NCI-H1694 (cell line): Measurements from ENCODE around the gene BCS1L.
A peak's percentile ranks its signal among the peaks of the same experiment; 100 is the strongest.

Experiments used
- DNase-seq: peaks from one replicate; lab custom pipeline; 2025; lab: John Stamatoyannopoulos, UW

BCS1L gene, protein sequence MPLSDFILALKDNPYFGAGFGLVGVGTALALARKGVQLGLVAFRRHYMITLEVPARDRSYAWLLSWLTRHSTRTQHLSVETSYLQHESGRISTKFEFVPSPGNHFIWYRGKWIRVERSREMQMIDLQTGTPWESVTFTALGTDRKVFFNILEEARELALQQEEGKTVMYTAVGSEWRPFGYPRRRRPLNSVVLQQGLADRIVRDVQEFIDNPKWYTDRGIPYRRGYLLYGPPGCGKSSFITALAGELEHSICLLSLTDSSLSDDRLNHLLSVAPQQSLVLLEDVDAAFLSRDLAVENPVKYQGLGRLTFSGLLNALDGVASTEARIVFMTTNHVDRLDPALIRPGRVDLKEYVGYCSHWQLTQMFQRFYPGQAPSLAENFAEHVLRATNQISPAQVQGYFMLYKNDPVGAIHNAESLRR

DNA sequence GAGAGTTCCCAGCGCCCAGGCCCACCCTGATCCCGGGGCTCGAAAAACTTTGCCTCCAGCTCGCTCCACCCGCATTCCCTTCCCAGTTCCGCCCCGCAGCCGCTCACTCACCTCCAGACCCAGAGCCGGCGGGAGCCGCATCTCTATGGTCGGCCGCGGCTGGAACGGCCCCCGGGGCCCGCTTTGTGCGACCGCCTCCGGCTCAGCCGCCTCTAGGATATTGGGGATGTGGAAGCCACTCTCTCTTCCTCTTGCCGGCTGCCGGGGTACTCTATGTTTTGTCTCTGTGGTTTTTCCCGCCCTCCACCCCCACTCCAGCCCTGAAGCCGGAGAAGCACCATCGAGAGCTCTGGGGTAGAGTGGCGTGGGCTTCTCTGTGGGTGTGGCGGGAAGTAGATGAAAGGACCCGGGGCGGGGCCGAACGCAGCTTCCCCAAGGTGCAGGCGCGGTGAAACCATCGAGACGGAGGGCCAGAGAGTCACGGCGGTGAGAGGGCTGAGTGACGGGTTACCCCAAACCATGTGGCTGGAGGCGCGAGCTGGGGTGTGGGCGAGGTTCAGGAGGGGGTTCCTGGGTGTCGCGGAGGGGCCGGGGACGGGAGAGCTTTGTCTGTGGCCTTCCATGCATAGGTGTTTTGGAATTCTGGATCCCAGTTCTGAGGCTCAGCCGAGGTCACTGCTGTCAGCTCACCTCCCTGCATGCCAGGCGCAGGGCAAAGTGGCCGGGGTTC lies at the start of gene BCS1L, which contains the start of gene ZNF142:
BCS1L (plus strand) TSS at position 426 of the 730 bp plus-strand sequence. CDS start 1,305 bp downstream, outside the sequence.
ZNF142 (minus strand) TSS at position 366 of the 730 bp plus-strand sequence. CDS start 3,194 bp downstream, outside the sequence.
- peak; percentile 91 for DNase-seq

GRCh38 chr2:218615868-218616315 lies 43.6 kb upstream of the BCS1L start:
- no peak for DNase-seq

DNA sequence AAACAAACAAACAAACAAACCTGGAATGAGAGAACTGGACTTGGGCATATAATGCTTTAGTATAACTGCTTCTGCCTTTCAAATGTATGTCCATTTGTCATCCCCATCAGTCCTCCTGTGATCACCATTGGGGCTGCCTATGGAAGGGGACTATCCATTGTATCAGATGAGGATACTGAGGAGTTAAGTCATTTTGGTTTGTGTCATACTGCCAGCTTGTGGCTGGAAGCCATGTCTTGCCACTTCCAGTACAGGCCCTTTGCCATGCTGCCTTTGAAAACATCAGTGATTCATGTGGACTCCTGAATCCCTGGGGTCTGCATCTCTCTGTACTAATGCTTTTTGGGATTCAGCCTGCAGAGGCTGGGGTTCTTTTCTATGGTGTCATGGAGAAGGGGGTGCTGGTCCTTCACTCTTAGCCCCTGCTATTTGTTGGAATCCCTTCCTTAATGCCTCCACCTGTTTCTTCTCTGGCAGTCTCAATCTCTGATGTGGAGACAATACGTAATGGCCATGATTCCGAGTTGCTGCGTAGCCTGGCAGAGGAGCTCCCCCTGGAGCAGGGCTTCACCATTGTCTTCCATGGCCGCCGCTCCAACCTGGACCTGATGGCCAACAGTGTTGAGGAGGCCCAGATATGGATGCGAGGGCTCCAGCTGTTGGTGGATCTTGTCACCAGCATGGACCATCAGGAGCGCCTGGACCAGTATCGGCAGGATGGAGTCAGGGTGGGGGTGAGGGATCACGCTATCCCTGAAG lies 41.2 kb upstream of the BCS1L start:
- peak; percentile 49 for DNase-seq

DNA sequence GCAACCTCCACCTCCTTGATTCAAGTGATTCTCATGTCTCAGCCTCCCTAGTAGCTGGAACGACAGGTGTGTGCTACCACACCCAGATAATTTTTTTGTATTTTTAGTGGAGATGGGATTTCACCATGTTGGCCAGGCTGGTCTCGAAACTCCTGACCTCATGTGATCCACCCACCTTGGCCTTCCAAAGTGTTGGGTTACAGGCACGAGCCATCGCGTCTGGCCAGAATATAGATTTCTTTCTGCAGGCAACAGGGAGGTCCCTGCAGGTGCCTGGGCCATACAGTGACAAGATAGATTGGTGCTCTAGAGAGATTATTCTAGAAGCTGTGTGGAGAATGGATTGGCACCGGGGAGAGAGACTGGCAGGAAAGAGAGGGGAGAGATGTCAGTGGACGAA lies 38.5 kb upstream of the BCS1L start:
- no peak for DNase-seq

DNA sequence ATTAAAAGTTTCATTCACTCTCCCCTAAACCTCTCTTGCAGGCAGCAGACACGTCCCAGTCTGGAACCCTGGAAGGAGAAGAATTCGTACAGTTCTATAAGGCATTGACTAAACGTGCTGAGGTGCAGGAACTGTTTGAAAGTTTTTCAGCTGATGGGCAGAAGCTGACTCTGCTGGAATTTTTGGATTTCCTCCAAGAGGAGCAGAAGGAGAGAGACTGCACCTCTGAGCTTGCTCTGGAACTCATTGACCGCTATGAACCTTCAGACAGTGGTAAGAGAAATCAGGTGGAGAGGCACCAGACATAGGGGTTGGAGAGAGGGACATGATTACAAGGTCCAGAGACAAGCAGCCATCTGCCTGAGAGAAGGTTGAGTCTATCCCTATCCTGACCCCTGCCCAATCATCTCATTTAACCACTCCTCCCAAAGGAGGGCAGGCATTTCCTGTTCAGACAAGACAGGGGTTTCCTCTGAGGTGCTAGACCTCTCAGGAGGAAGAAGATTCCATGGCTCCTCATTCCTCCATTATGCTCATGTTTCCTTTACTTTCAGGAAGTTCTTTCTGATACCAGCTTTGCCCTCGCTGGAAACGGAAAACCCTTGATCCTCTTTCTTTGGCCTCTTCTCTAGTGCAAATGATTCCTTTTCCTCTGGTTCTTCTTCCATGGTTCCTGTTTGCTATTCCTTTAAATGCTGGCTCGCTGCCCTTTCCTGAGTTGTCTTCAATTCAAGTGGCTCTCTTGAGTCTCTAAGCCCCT lies 36.7 kb upstream of the BCS1L start:
- no peak for DNase-seq

DNA sequence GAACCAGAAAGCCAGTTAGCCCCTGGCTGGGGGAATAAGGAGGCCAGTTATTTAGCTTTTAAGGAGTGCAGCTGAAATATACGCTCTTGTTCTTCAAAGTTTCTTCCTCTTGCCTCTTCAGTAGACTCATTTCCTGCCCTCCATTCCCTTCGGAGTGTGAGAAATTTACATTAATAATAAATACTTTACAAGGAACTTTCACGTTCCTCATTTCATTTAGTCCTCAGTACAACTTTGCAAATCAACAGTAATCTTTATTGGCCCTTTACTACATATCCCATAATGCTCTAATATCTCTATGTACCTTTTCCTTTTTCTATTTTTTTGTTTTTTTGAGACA lies 36.1 kb upstream of the BCS1L start:
- DNase-seq: no peak

DNA sequence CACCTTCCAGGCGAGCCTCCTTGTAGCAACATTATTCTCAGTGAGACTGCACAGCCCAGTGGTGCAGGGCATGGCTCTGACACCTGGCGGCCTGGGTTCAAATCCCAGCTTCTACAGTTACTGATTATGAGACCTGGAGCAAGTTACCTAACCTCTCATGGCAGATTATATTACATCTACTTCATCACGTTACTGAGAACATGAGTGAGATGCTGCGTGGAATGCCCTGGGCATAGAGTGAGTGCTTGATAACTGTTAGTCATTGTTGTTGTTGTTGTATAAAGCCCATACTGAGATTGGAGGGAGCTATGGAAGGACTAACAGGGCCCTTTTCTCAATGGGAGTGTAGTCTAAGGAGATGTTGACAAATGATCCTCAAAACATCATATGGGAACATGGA lies 33.1 kb upstream of the BCS1L start:
- no peak for DNase-seq

DNA sequence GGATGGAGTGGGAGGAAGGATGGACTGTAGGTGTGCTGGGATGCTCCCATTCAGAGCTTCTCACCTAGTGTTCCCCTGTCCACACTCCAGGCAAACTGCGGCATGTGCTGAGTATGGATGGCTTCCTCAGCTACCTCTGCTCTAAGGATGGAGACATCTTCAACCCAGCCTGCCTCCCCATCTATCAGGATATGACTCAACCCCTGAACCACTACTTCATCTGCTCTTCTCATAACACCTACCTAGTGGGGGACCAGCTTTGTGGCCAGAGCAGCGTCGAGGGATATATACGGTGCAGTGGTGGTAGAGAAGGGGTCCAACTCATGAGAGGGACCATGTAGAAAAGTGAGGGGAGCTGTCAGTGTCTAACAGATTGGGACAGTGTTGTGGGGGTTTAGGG lies 31.5 kb upstream of the BCS1L start:
- DNase-seq: no peak

GRCh38 chr2:218631837-218632236 lies 27.6 kb upstream of the BCS1L start:
- no peak for DNase-seq

DNA sequence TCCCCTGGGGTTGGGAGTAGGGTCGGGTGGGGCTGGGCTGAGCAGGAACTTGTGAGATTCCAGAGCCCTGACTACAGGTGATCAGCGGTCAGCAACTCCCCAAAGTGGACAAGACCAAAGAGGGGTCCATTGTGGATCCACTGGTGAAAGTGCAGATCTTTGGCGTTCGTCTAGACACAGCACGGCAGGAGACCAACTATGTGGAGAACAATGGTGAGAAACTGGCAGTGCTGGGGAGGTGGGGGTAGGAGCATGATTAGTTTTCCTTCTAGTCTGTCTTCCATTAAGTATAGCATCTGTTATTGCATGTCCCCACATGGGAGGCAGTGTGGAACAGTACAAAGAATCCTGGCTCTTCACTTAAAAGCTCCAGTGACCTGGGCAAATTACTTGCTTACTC lies 23.8 kb upstream of the BCS1L start:
- no peak for DNase-seq

DNA sequence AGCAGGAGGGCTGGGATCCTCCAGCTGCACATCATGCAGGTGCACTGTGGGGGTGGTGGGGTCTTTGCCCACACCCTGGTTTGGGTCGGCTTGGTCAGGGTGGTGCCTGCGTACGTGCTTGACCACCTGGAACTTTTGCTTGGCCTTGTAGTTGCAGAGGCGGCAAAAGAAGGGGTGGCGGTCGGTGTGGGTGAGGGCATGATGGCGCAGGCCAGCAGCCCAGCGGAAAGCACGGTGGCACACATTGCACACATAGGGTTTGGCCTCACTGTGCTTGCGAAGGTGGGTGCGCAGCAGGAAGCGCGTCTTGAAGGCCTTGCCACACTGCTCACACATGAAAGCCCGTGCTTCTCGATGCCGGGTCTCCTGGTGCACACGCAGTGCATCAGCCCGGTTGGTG lies 21.1 kb upstream of the BCS1L start:
- no peak for DNase-seq

DNA sequence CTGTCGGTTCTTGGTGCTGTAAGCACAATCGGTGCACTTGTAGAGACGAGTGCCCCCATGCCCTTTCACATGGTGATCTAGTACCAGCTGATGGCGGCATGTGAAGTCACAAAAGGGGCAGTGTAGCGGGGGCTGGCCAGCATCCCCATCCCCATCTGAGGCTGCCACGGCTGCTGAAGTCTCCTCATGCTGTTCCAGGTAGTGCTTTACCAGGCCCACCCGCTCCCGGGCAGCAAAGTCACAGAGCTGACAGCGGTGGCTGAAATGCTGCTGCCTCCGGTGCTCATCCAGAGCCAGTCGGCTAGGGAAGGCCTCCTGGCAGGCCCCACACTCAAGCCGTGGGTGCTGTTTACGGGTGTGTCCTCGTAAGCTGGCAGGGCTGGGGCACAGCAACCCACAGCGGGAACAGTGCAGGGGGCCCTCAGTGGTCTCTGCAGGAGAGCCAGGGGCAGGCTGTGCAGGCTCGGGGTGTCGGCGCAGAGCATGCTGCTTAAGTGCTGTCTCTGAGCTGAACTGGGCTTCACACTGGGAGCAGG lies 17.3 kb upstream of the BCS1L start:
- no peak for DNase-seq

DNA sequence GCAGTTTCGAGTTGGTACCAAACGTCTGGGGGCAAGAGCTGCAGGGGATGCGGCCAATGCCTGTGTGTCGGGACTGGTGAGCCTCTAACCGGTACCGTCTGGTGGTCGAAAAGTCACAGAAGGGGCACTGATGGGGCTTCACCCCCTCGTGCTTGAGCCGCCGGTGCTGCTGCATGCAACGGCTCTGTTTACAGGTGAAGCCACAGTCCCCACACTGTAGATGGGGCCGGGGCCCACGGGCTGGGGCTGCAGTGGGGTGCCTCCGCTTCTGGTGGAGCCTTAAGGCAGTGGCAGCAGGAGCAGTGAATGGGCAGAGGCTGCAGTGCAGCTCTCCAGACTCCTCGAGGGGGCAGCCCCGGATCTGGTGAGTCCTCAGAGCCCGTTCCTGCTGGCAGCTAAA lies 16.7 kb upstream of the BCS1L start:
- no peak for DNase-seq

GRCh38 chr2:218643751-218644310 lies 15.7 kb upstream of the BCS1L start:
- DNase-seq: no peak

DNA sequence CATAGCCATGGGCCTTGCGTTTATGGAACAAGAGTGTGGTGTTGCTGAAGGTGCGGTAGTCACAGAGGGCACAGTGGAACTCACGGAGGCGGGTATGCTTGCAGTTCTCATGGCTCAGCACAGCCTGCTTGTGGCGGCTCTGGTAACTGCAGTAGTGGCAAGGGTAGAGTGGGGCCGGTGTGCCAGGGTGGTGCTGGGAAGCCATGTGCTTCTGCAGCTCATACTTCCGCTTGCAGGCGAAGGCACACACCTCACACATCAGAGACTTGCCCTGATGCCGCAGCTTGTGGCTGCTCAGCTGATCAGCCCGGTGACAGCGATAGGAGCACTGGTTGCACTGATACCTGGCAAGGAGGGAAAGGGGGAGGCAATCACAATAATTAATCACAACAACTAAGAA lies 14.8 kb upstream of the BCS1L start:
- no peak for DNase-seq

DNA sequence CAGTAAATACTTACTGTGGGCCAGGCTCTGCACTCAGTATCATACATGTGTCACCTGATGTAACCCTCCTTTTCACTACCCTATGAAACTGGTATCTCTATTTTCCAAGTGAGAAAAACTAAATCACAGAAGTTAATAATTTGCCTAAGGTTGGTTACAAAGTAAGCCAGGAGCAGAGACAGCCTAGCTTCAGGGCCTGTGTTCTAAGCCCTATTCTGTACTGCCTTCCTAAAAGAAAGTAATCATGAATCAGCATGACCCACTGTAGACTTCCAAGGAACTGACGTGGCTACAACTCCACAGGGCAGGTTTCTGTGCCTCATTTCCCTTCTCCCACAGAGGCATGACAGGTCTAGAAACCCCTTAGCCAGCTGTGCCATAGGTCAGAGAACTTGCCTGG lies 14.4 kb upstream of the BCS1L start:
- DNase-seq: no peak

DNA sequence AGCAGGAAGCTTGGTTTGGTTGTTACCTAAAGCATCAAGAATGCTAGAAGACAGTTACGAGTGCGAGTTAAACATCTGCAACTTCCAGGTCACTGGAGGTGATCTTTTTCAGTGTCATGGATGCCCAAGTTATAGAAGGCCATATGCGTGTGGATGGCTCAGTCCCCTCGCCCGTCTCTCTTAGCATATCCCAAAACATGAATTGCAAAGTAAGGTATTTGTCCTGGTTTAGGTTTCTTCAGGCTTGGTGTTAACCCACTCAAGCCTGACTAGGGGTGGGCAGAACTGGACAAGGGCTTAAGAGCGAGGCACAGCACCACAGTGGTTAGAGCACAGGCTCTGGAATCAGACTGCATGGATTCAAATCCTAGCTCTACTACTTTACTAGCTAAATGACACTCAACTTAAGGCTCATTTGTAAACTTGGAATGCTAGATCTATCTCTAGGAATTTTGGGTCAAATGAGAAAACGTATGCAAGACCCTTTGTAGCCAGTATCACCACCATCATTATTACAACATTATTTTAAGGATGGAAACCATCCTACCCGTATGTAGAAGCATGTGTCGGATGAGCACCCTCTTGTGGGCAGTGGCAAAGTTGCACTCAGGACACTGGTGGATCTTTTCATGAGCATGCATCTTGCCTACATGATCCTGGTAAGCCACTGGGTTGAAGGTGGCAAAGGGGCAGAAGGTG lies 11.2 kb upstream of the BCS1L start:
- DNase-seq: peak; percentile 69

GRCh38 chr2:218648787-218649100 lies 10.7 kb upstream of the BCS1L start:
- DNase-seq: no peak

DNA sequence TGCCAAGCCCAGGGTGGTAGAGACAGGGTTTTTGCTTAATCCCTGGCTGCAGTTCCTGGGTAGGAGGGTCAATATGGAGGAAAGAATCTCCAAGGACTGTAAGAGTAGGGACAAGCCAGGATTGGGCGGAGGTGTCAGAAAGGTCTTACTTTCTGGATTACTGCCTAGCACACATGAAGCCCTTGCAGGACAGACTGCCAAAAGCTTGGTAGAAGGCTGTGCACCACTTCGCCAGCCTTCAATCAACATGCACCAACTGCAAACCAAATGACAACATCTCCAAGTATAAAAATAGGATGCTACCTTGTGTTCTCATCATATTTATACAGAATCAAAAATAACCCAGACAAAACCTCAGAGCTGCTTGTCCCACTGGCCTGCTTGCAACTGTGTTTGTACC lies 3.7 kb upstream of the BCS1L start:
- DNase-seq: no peak

DNA sequence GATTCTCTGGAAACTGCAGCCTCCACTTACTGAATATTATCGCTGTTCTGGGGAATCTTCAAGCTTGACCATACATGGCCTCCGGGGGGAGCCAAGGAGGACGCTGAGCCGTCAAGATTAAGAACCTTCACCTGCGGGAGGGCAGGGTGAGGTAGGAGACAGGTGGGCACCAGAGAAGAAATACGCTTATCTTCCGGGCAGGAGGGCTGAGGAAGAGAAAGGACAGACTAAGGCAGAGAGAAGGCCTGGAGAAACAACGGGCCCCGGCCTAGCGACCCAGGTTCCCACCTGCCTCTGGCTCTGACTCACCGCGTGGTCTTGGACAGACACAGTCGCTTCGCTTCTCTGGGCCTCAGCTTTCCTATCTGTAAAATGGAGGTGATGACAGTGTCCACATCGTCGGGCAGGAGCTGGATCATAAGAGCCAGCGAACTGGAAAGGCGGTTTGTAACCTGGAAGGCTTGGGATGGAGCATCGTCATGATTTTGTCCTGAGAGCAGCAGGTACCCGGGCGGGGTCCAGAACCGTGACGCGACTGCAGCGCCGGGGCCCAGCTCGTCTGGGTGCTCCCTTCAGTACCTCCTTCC lies 719 bp upstream of the BCS1L start:
- DNase-seq: no peak
